Measurements from ENCODE around the gene TBX4. TPM values are rescaled to one million over a fixed set of nuclear protein-coding genes. Genes with fewer than 3 reads are reported as not detected.

The TBX4 gene
- total RNA-seq, 1 experiment from 2014 or later: 1.0 TPM

GRCh38 chr17:61465550-61466237 lies 13.5 kb downstream of the TBX4 start:
- no peak for DNase-seq (ENCODE audit: low spot score)

GRCh38 chr17:61466246-61466645 lies 14.0 kb downstream of the TBX4 start:
- DNase-seq (ENCODE audit: low spot score): no peak

- DNase-seq (ENCODE audit: low spot score): peak; percentile 64
Measured at GRCh38 chr17:61467416-61468262, 15.4 kb downstream of the TBX4 start.

GRCh38 chr17:61468263-61468907 lies 16.2 kb downstream of the TBX4 start:
- DNase-seq (ENCODE audit: low spot score): peak; percentile 27

GRCh38 chr17:61469474-61469873 lies 17.3 kb downstream of the TBX4 start:
- DNase-seq (ENCODE audit: low spot score): no peak

GRCh38 chr17:61469949-61470348 lies 17.7 kb downstream of the TBX4 start:
- no peak for DNase-seq (ENCODE audit: low spot score)

- DNase-seq (ENCODE audit: low spot score): no peak
Measured at GRCh38 chr17:61470530-61471136, 18.4 kb downstream of the TBX4 start.

GRCh38 chr17:61474235-61474927 lies 22.2 kb downstream of the TBX4 start:
- no peak for DNase-seq (ENCODE audit: low spot score)

GRCh38 chr17:61474934-61475333 lies 22.7 kb downstream of the TBX4 start:
- DNase-seq (ENCODE audit: low spot score): no peak

GRCh38 chr17:61475726-61476125 lies 23.5 kb downstream of the TBX4 start:
- DNase-seq (ENCODE audit: low spot score): peak; percentile 35

- DNase-seq (ENCODE audit: low spot score): no peak
Measured at GRCh38 chr17:61476476-61477203, 24.4 kb downstream of the TBX4 start.

GRCh38 chr17:61477204-61477834 lies 25.1 kb downstream of the TBX4 start:
- no peak for DNase-seq (ENCODE audit: low spot score)

- no peak for DNase-seq (ENCODE audit: low spot score)
Measured at GRCh38 chr17:61478026-61478789, 26.0 kb downstream of the TBX4 start.

GRCh38 chr17:61478790-61479492 lies 26.7 kb downstream of the TBX4 start:
- DNase-seq (ENCODE audit: low spot score): no peak

GRCh38 chr17:61479493-61480413 lies 27.5 kb downstream of the TBX4 start:
- no peak for DNase-seq (ENCODE audit: low spot score)

- no peak for DNase-seq (ENCODE audit: low spot score)
Measured at GRCh38 chr17:61480414-61480807, 28.2 kb downstream of the TBX4 start.

GRCh38 chr17:61481421-61481820 lies 29.2 kb downstream of the TBX4 start:
- no peak for DNase-seq (ENCODE audit: low spot score)

- no peak for DNase-seq (ENCODE audit: low spot score)
Measured at GRCh38 chr17:61482467-61482866, 30.2 kb downstream of the TBX4 start.
